SJCRH30 (cell line): Measurements from ENCODE around the gene BBIP1. TPM values are rescaled to one million over a fixed set of nuclear protein-coding genes. Genes with fewer than 3 reads are reported as not detected.

ENCODE experiments used
- DNase-seq, 2 experiments: peaks; one replicate each; pipeline ENCODE4 v3.0.0-alpha.2; 2015 to 2020
- H3K27ac ChIP-seq: fragments of 250-450 bp; sonication (Bioruptor Pico); 2 replicates; pipeline ENCODE4 v1.5.1; 2020; ENCODE audit warnings: mild to moderate bottlenecking, moderate library complexity
- H3K27me3 ChIP-seq: fragments of 250-450 bp; sonication (Bioruptor Pico); 2 replicates; pipeline ENCODE4 v1.5.1; 2020; ENCODE audit warnings: mild to moderate bottlenecking, moderate library complexity
- H3K36me3 ChIP-seq: fragments of 250-450 bp; sonication (Bioruptor Pico); 2 replicates; pipeline ENCODE4 v1.5.1; 2020; ENCODE audit warnings: mild to moderate bottlenecking, moderate library complexity
- H3K4me1 ChIP-seq: fragments of 250-450 bp; sonication (Bioruptor Pico); 2 replicates; pipeline ENCODE4 v1.5.1; 2020; ENCODE audit warnings: mild to moderate bottlenecking, moderate library complexity
- H3K4me3 ChIP-seq: fragments of 250-450 bp; sonication (Bioruptor Pico); 2 replicates; pipeline ENCODE4 v1.5.1; 2020; ENCODE audit warnings: mild to moderate bottlenecking, moderate library complexity
- H3K9me3 ChIP-seq: fragments of 250-450 bp; sonication (Bioruptor Pico); replicated peaks from 2 replicates; pipeline ENCODE4 v1.5.1; 2020; ENCODE audit warnings: mild to moderate bottlenecking, moderate library complexity
- total RNA-seq: library from RNA; depleted of rRNA; stranded (reverse); fragments of >200 nt; shearing (Covaris generic); gene quantifications from 2 replicates; pipeline ENCODE4 v1.2.3, GENCODE V29; 2014; rRNA removed

Gene BBIP1
- total RNA-seq, 1 experiment from 2014 or later: 57.0 TPM

GRCh38 chr10:110857265-110858171, 61.5 kb downstream of the BBIP1 start:
- Histone ChIP-seq H3K27ac (peak overlapping the region; percentile 58), H3K9me3 (no peaks in the 10 kb centered on the region; the same call in 1 of the 2 replicates), H3K36me3 (no peaks in the 10 kb centered on the region), H3K4me3 (peak overlapping the region; percentile 22), H3K4me1 (peaks cover 24% of the 10 kb centered on the region), H3K27me3 (no peaks in the 10 kb centered on the region)
- DNase-seq: peak; percentile 61 to 75

DNA sequence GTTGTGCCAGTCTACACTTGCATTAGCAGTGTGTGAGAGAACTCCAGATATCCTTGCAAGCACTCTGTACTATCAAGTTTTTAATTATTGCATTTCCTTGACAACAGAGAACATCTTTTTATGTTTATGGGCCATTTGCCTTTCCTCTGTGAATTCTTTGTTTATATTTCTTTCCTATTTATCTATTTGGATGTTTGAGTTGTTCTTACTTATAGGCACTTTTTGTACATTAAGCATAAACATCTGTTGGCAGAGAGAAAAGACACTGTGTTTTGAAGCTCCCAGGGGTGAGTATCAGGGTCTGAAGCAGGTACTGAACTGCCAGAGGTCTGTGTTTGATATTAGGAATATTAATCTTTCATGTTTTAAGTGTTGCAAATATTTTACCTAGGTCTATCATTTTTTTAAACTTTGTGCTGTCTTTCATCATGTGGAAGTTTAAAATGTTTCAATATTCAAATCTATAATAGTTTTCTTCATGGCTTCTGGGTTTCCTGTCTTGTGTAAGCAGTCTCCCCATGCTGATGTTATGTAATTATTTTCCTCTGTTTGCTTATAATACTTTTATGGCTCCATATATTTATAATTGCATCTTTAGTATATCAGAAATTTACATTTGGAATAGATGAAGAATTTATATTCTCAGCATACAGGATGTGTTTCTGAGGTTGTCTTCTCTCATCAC, 64.9 kb downstream of the BBIP1 start:
- no peak for DNase-seq
- no peaks in the 10 kb centered on the region for H3K36me3 ChIP-seq
- H3K27ac ChIP-seq: no peak overlapping the region
- H3K4me3 ChIP-seq: no peak overlapping the region
- no peaks in the 10 kb centered on the region; the same call in 1 of the 2 replicates for H3K9me3 ChIP-seq
- H3K27me3 ChIP-seq: no peaks in the 10 kb centered on the region
- peaks cover 15% of the 10 kb centered on the region for H3K4me1 ChIP-seq

DNA sequence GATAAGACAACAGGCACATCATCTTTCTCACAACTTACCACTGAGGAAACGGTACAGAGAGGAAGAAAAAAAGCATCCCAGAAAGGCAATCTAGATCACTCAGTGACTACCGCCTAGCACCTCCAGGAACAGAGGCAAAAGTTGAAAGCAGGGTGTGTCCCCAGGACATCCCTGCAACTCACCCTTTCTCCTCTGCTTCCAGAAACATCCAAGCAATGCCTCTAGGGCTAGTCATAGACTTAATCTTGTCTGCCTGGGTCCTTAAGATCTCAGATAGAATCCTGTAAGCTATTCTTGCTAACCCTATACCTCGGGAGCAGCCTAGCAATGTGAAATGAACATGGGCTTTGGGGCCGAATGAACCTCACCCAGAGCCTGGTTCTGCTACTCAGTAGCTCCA, 66.0 kb downstream of the BBIP1 start:
- no peak for DNase-seq
- Histone ChIP-seq H3K27ac (no peak overlapping the region), H3K9me3 (no peaks in the 10 kb centered on the region; the same call in 1 of the 2 replicates), H3K4me1 (peaks cover 8% of the 10 kb centered on the region), H3K4me3 (no peak overlapping the region), H3K27me3 (no peaks in the 10 kb centered on the region), H3K36me3 (no peaks in the 10 kb centered on the region)

GRCh38 chr10:110852255-110852896, 66.6 kb downstream of the BBIP1 start:
- no peak for DNase-seq

GRCh38 chr10:110851020-110851612, 67.9 kb downstream of the BBIP1 start:
- H3K9me3 ChIP-seq: no peaks in the 10 kb centered on the region; the same call in 1 of the 2 replicates
- H3K27me3 ChIP-seq: no peaks in the 10 kb centered on the region
- no peaks in the 10 kb centered on the region for H3K4me1 ChIP-seq
- DNase-seq: no peak
- no peak overlapping the region for H3K4me3 ChIP-seq
- no peaks in the 10 kb centered on the region for H3K36me3 ChIP-seq
- no peak overlapping the region for H3K27ac ChIP-seq

More at GRCh38 chr10:110852255-110852896, 66.6 kb downstream of the BBIP1 start:
- no peak overlapping the region for H3K27ac ChIP-seq
- H3K36me3 ChIP-seq: no peaks in the 10 kb centered on the region
- no peaks in the 10 kb centered on the region for H3K27me3 ChIP-seq
- no peaks in the 10 kb centered on the region; the same call in 1 of the 2 replicates for H3K9me3 ChIP-seq
- peaks cover 3% of the 10 kb centered on the region for H3K4me1 ChIP-seq
- no peak overlapping the region for H3K4me3 ChIP-seq

DNA sequence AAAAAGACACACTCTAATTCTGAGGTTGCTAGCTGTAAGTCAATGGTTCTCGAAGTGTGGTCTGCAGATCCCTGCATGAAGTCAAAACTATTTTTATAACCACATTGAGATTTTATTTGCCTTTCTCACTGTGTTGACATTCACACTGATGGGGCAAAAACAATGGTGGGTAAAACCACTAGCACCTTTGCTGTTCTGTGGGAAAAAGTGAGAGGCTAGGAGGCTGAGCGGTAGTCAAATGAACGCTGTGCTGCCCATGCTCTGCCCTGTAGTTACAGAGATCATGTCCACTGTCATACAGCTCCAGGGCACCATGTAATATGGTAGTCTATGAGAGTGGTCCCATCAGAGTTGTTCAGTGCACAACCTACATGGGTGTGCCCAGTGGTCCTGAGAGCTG, 68.9 kb downstream of the BBIP1 start:
- H3K4me3 ChIP-seq: no peak overlapping the region
- H3K27ac ChIP-seq: no peak overlapping the region
- H3K9me3 ChIP-seq: no peaks in the 10 kb centered on the region
- no peak for DNase-seq
- no peaks in the 10 kb centered on the region for H3K36me3 ChIP-seq
- no peaks in the 10 kb centered on the region for H3K4me1 ChIP-seq
- H3K27me3 ChIP-seq: no peaks in the 10 kb centered on the region

Other genes with a start within 250 kb of the BBIP1 start
- 55.0 and 60.9 TPM in 2 replicates for gene PDCD4, start 47.3 kb downstream of the BBIP1 start, total RNA-seq
- 27.1 and 29.0 TPM in 2 replicates for gene SHOC2, start 424 bp upstream of the BBIP1 start, total RNA-seq
- gene ADRA2A, start 157.8 kb upstream of the BBIP1 start, total RNA-seq: 0.79 and 1.4 TPM in 2 replicates